ENCODE data around the gene SLC12A3.
"Not testable (repeated sequence)": the region's sequence is repeated elsewhere in the genome, so short reads cannot be mapped to it uniquely, and the experiment has no call there.

Gene SLC12A3

GRCh38 chr16:56861092-56861610 lies 3.9 kb upstream of the SLC12A3 start:
- peaks cover 24% of the 10 kb centered on the region for H3K4me1 ChIP-seq (ENCODE audit: insufficient read depth, insufficient read length)
- H3K9me3 ChIP-seq (ENCODE audit: insufficient read depth, low read length) = no peaks in the 10 kb centered on the region
- no peak overlapping the region for H3K9ac ChIP-seq (ENCODE audit: insufficient read length, low read depth)
- TF ChIP-seq SUZ12 (IDR thresholded peaks at IDR 0.05; ENCODE audit: extremely low read depth, insufficient read depth, insufficient read length) (no peak), ZNF274 (IDR thresholded peaks at IDR 0.05; ENCODE audit: low read depth, low read length) (no peak), YY1 (IDR thresholded peaks at IDR 0.05; ENCODE audit: insufficient read depth, insufficient read length) (no peak)
- no peak overlapping the region for H3K4me3 ChIP-seq (ENCODE audit: insufficient read length, low read depth)
- DNase-seq (ENCODE audit: low read depth, low spot score) = no peak
- H3K36me3 ChIP-seq (ENCODE audit: insufficient read depth, insufficient read length, low read length) = no peaks in the 10 kb centered on the region
- no peaks in the 10 kb centered on the region for H3K27me3 ChIP-seq (ENCODE audit: insufficient read depth, insufficient read length)

GRCh38 chr16:56861756-56862155 lies 3.3 kb upstream of the SLC12A3 start:
- DNase-seq (ENCODE audit: low read depth, low spot score) = no peak
- H3K9me3 ChIP-seq (ENCODE audit: insufficient read depth, low read length) = no peaks in the 10 kb centered on the region
- no peaks in the 10 kb centered on the region for H3K36me3 ChIP-seq (ENCODE audit: insufficient read depth, insufficient read length, low read length)
- H3K9ac ChIP-seq (ENCODE audit: insufficient read length, low read depth) = peak overlapping the region; percentile 6
- no peak overlapping the region for H3K4me3 ChIP-seq (ENCODE audit: insufficient read length, low read depth)
- peaks cover 24% of the 10 kb centered on the region for H3K4me1 ChIP-seq (ENCODE audit: insufficient read depth, insufficient read length)
- TF ChIP-seq SUZ12 (IDR thresholded peaks at IDR 0.05; ENCODE audit: extremely low read depth, insufficient read depth, insufficient read length) = no peak
- TF ChIP-seq ZNF274 (IDR thresholded peaks at IDR 0.05; ENCODE audit: low read depth, low read length) = no peak
- no peak for TF ChIP-seq YY1 (IDR thresholded peaks at IDR 0.05; ENCODE audit: insufficient read depth, insufficient read length)
- no peaks in the 10 kb centered on the region for H3K27me3 ChIP-seq (ENCODE audit: insufficient read depth, insufficient read length)

GRCh38 chr16:56862776-56863175 lies 2.2 kb upstream of the SLC12A3 start:
- peaks cover 24% of the 10 kb centered on the region for H3K4me1 ChIP-seq (ENCODE audit: insufficient read depth, insufficient read length)
- no peaks in the 10 kb centered on the region for H3K36me3 ChIP-seq (ENCODE audit: insufficient read depth, insufficient read length, low read length)
- no peak overlapping the region for H3K4me3 ChIP-seq (ENCODE audit: insufficient read length, low read depth)
- TF ChIP-seq SUZ12 (IDR thresholded peaks at IDR 0.05; ENCODE audit: extremely low read depth, insufficient read depth, insufficient read length) = no peak
- H3K9me3 ChIP-seq (ENCODE audit: insufficient read depth, low read length) = no peaks in the 10 kb centered on the region
- no peaks in the 10 kb centered on the region for H3K27me3 ChIP-seq (ENCODE audit: insufficient read depth, insufficient read length)
- no peak for DNase-seq (ENCODE audit: low read depth, low spot score)
- H3K9ac ChIP-seq (ENCODE audit: insufficient read length, low read depth) = no peak overlapping the region

- Histone ChIP-seq H3K4me3 (ENCODE audit: insufficient read length, low read depth) (no peak overlapping the region), H3K9ac (ENCODE audit: insufficient read length, low read depth) (peak overlapping the region; percentile 4), H3K9me3 (ENCODE audit: insufficient read depth, low read length) (no peaks in the 10 kb centered on the region), H3K27me3 (ENCODE audit: insufficient read depth, insufficient read length) (no peaks in the 10 kb centered on the region), H3K36me3 (ENCODE audit: insufficient read depth, insufficient read length, low read length) (no peaks in the 10 kb centered on the region), H3K4me1 (ENCODE audit: insufficient read depth, insufficient read length) (peaks cover 17% of the 10 kb centered on the region)
- TF ChIP-seq SUZ12 (IDR thresholded peaks at IDR 0.05; ENCODE audit: extremely low read depth, insufficient read depth, insufficient read length) (no peak), YY1 (IDR thresholded peaks at IDR 0.05; ENCODE audit: insufficient read depth, insufficient read length) (no peak), ZNF274 (IDR thresholded peaks at IDR 0.05; ENCODE audit: low read depth, low read length) (no peak)
- no peak for DNase-seq (ENCODE audit: low read depth, low spot score)
Measured at GRCh38 chr16:56865394-56866062, 521 bp downstream of the SLC12A3 start.

GRCh38 chr16:56866955-56867830 lies 2.2 kb downstream of the SLC12A3 start:
- Histone ChIP-seq H3K9me3 (ENCODE audit: insufficient read depth, low read length) (no peaks in the 10 kb centered on the region), H3K27me3 (ENCODE audit: insufficient read depth, insufficient read length) (no peaks in the 10 kb centered on the region), H3K4me3 (ENCODE audit: insufficient read length, low read depth) (no peak overlapping the region), H3K36me3 (ENCODE audit: insufficient read depth, insufficient read length, low read length) (no peaks in the 10 kb centered on the region), H3K4me1 (ENCODE audit: insufficient read depth, insufficient read length) (peaks cover 6% of the 10 kb centered on the region), H3K9ac (ENCODE audit: insufficient read length, low read depth) (no peak overlapping the region)
- TF ChIP-seq YY1 (IDR thresholded peaks at IDR 0.05; ENCODE audit: insufficient read depth, insufficient read length) = no peak
- TF ChIP-seq SUZ12 (IDR thresholded peaks at IDR 0.05; ENCODE audit: extremely low read depth, insufficient read depth, insufficient read length) = no peak
- TF ChIP-seq ZNF274 (IDR thresholded peaks at IDR 0.05; ENCODE audit: low read depth, low read length) = no peak
- DNase-seq (ENCODE audit: low read depth, low spot score) = no peak

GRCh38 chr16:56868175-56868574 lies 3.2 kb downstream of the SLC12A3 start:
- no peak for DNase-seq (ENCODE audit: low read depth, low spot score)
- no peaks in the 10 kb centered on the region for H3K27me3 ChIP-seq (ENCODE audit: insufficient read depth, insufficient read length)
- no peak overlapping the region for H3K4me3 ChIP-seq (ENCODE audit: insufficient read length, low read depth)
- peaks cover 5% of the 10 kb centered on the region for H3K4me1 ChIP-seq (ENCODE audit: insufficient read depth, insufficient read length)
- H3K9ac ChIP-seq (ENCODE audit: insufficient read length, low read depth) = no peak overlapping the region
- H3K36me3 ChIP-seq (ENCODE audit: insufficient read depth, insufficient read length, low read length) = no peaks in the 10 kb centered on the region
- TF ChIP-seq ZNF274 (IDR thresholded peaks at IDR 0.05; ENCODE audit: low read depth, low read length) (no peak), SUZ12 (IDR thresholded peaks at IDR 0.05; ENCODE audit: extremely low read depth, insufficient read depth, insufficient read length) (no peak), YY1 (IDR thresholded peaks at IDR 0.05; ENCODE audit: insufficient read depth, insufficient read length) (no peak)
- H3K9me3 ChIP-seq (ENCODE audit: insufficient read depth, low read length) = no peaks in the 10 kb centered on the region

- DNase-seq (ENCODE audit: low read depth, low spot score); H3K4me1 ChIP-seq (ENCODE audit: insufficient read depth, insufficient read length); H3K9me3 ChIP-seq (ENCODE audit: insufficient read depth, low read length); H3K4me3 ChIP-seq (ENCODE audit: insufficient read length, low read depth); H3K27me3 ChIP-seq (ENCODE audit: insufficient read depth, insufficient read length); H3K9ac ChIP-seq (ENCODE audit: insufficient read length, low read depth); H3K36me3 ChIP-seq (ENCODE audit: insufficient read depth, insufficient read length, low read length): not testable (repeated sequence)
Measured at GRCh38 chr16:56868766-56869165, 3.8 kb downstream of the SLC12A3 start.
